Activated naive CD4-positive, alpha-beta T cell treated with anti-CD3 and anti-CD28 coated beads, Interleukin-2, amount 10 ng/mL, durations not matched to agents 7 days and 5 days (primary cell): Measurements from ENCODE around the gene TPCN2.

ENCODE experiments used
- CTCF ChIA-PET: fragments of 350-600 bp; sonication (Branson Sonifier 250); formaldehyde crosslinking; loops from one replicate; lab custom pipeline; 2021; ENCODE audit warnings: antibody characterized with exemption; lab: Charles Lee
- DNase-seq: peaks from one replicate; pipeline ENCODE4 v3.0.0-alpha.2; 2020
- H3K27ac Mint-ChIP-seq: one replicate; pipeline ENCODE4 v1.8.0; 2021; ENCODE audit warnings: mild to moderate bottlenecking, moderate library complexity, mixed read lengths
- H3K27me3 Mint-ChIP-seq: one replicate; pipeline ENCODE4 v1.8.0; 2021; ENCODE audit warnings: mild to moderate bottlenecking, mixed read lengths
- H3K36me3 Mint-ChIP-seq: one replicate; pipeline ENCODE4 v1.8.0; 2021; ENCODE audit warnings: mixed read lengths
- H3K4me1 Mint-ChIP-seq: one replicate; pipeline ENCODE4 v1.8.0; 2021; ENCODE audit warnings: mixed read lengths
- H3K4me3 Mint-ChIP-seq: one replicate; pipeline ENCODE4 v1.8.0; 2021; ENCODE audit warnings: mild to moderate bottlenecking, moderate library complexity, mixed read lengths
- H3K9me3 Mint-ChIP-seq: one replicate; pipeline ENCODE4 v1.8.0; 2021; ENCODE audit warnings: mixed read lengths

The TPCN2 gene

GRCh38 chr11:69113646-69114340 lies 65.1 kb downstream of the TPCN2 start:
- Mint-ChIP-seq H3K4me3 (no peak overlapping the region), H3K9me3 (peaks cover 9% of the 10 kb centered on the region), H3K36me3 (no peaks in the 10 kb centered on the region), H3K27ac (no peak overlapping the region), H3K4me1 (no peaks in the 10 kb centered on the region), H3K27me3 (peaks cover under 1% of the 10 kb centered on the region)
- CTCF ChIA-PET = no interaction called here
- no peak for DNase-seq

- Mint-ChIP-seq H3K4me1 (peaks cover 2% of the 10 kb centered on the region), H3K36me3 (no peaks in the 10 kb centered on the region), H3K4me3 (no peak overlapping the region), H3K27me3 (no peaks in the 10 kb centered on the region), H3K9me3 (peaks cover 13% of the 10 kb centered on the region), H3K27ac (no peak overlapping the region)
- DNase-seq = no peak
- CTCF ChIA-PET = no interaction called here
Observed at GRCh38 chr11:69114362-69114761, 65.6 kb downstream of the TPCN2 start.

- Mint-ChIP-seq H3K4me1 (peaks cover 4% of the 10 kb centered on the region), H3K27ac (no peak overlapping the region), H3K36me3 (no peaks in the 10 kb centered on the region), H3K27me3 (no peaks in the 10 kb centered on the region), H3K9me3 (peaks cover 12% of the 10 kb centered on the region), H3K4me3 (no peak overlapping the region)
- CTCF ChIA-PET = no interaction called here
- DNase-seq = no peak
Observed at GRCh38 chr11:69114811-69115523, 66.2 kb downstream of the TPCN2 start.

- Mint-ChIP-seq H3K9me3 (peaks cover 6% of the 10 kb centered on the region), H3K4me1 (peaks cover 10% of the 10 kb centered on the region), H3K36me3 (no peaks in the 10 kb centered on the region), H3K27me3 (no peaks in the 10 kb centered on the region), H3K27ac (no peak overlapping the region), H3K4me3 (no peak overlapping the region)
- CTCF ChIA-PET = no interaction called here
- no peak for DNase-seq
Observed at GRCh38 chr11:69115586-69116560, 67.1 kb downstream of the TPCN2 start.

- no peaks in the 10 kb centered on the region for H3K27me3 Mint-ChIP-seq
- H3K27ac Mint-ChIP-seq = no peak overlapping the region
- H3K36me3 Mint-ChIP-seq = no peaks in the 10 kb centered on the region
- peaks cover 18% of the 10 kb centered on the region for H3K4me1 Mint-ChIP-seq
- DNase-seq = no peak
- H3K9me3 Mint-ChIP-seq = peaks cover 6% of the 10 kb centered on the region
- CTCF ChIA-PET = no interaction called here
- H3K4me3 Mint-ChIP-seq = no peak overlapping the region
Observed at GRCh38 chr11:69116671-69117070, 67.9 kb downstream of the TPCN2 start.

GRCh38 chr11:69119190-69119589 lies 70.5 kb downstream of the TPCN2 start:
- CTCF ChIA-PET = no interaction called here
- Mint-ChIP-seq H3K27ac (no peak overlapping the region), H3K9me3 (peaks cover 6% of the 10 kb centered on the region), H3K4me3 (no peak overlapping the region), H3K36me3 (no peaks in the 10 kb centered on the region), H3K27me3 (no peaks in the 10 kb centered on the region), H3K4me1 (peaks cover 43% of the 10 kb centered on the region)
- no peak for DNase-seq

GRCh38 chr11:69120096-69120875 lies 71.6 kb downstream of the TPCN2 start:
- peaks cover 50% of the 10 kb centered on the region for H3K4me1 Mint-ChIP-seq
- DNase-seq = no peak
- peak overlapping the region; percentile 46 for H3K27ac Mint-ChIP-seq
- no peaks in the 10 kb centered on the region for H3K27me3 Mint-ChIP-seq
- H3K4me3 Mint-ChIP-seq = no peak overlapping the region
- peaks cover 1% of the 10 kb centered on the region for H3K36me3 Mint-ChIP-seq
- CTCF ChIA-PET = no interaction called here
- H3K9me3 Mint-ChIP-seq = peaks cover 6% of the 10 kb centered on the region

GRCh38 chr11:69121021-69121420 lies 72.3 kb downstream of the TPCN2 start:
- DNase-seq = no peak
- Mint-ChIP-seq H3K27me3 (no peaks in the 10 kb centered on the region), H3K9me3 (peaks cover 6% of the 10 kb centered on the region), H3K36me3 (peaks cover 1% of the 10 kb centered on the region), H3K27ac (peak overlapping the region; percentile 46), H3K4me3 (peak overlapping the region; percentile 43), H3K4me1 (peaks cover 50% of the 10 kb centered on the region)
- CTCF ChIA-PET = no interaction called here

GRCh38 chr11:69121621-69122325 lies 73.0 kb downstream of the TPCN2 start:
- H3K4me3 Mint-ChIP-seq = peak overlapping the region; percentile 43
- peak overlapping the region; percentile 81 for H3K27ac Mint-ChIP-seq
- no peak for DNase-seq
- peaks cover 50% of the 10 kb centered on the region for H3K4me1 Mint-ChIP-seq
- peaks cover 1% of the 10 kb centered on the region for H3K36me3 Mint-ChIP-seq
- H3K27me3 Mint-ChIP-seq = no peaks in the 10 kb centered on the region
- CTCF ChIA-PET = no interaction called here
- peaks cover 6% of the 10 kb centered on the region for H3K9me3 Mint-ChIP-seq

GRCh38 chr11:69122326-69122629 lies 73.5 kb downstream of the TPCN2 start:
- peaks cover 1% of the 10 kb centered on the region for H3K36me3 Mint-ChIP-seq
- H3K27ac Mint-ChIP-seq = peak overlapping the region; percentile 92
- H3K9me3 Mint-ChIP-seq = peaks cover 6% of the 10 kb centered on the region
- peak overlapping the region; percentile 44 for H3K4me3 Mint-ChIP-seq
- H3K4me1 Mint-ChIP-seq = peaks cover 50% of the 10 kb centered on the region
- CTCF ChIA-PET = no interaction called here
- DNase-seq = no peak
- H3K27me3 Mint-ChIP-seq = no peaks in the 10 kb centered on the region

GRCh38 chr11:69122630-69123431 lies 74.1 kb downstream of the TPCN2 start:
- Mint-ChIP-seq H3K36me3 (peaks cover 1% of the 10 kb centered on the region), H3K27ac (peak overlapping the region; percentile 92), H3K4me1 (peaks cover 50% of the 10 kb centered on the region), H3K27me3 (no peaks in the 10 kb centered on the region), H3K4me3 (peak overlapping the region; percentile 68), H3K9me3 (peaks cover 8% of the 10 kb centered on the region)
- DNase-seq = peak; percentile 78
- CTCF ChIA-PET = interaction anchor here (0.6 kb wide), 1 partner anchor 43 kb away, joined by 3 read pairs; no protein-coding TSS in a partner anchor

GRCh38 chr11:69123593-69124545 lies 75.1 kb downstream of the TPCN2 start:
- DNase-seq = no peak
- no peaks in the 10 kb centered on the region for H3K27me3 Mint-ChIP-seq
- H3K4me1 Mint-ChIP-seq = peaks cover 50% of the 10 kb centered on the region
- H3K4me3 Mint-ChIP-seq = peak overlapping the region; percentile 68
- peaks cover 14% of the 10 kb centered on the region for H3K9me3 Mint-ChIP-seq
- H3K27ac Mint-ChIP-seq = peak overlapping the region; percentile 92
- H3K36me3 Mint-ChIP-seq = peaks cover 1% of the 10 kb centered on the region
- CTCF ChIA-PET = interaction anchor here (0.6 kb wide), 1 partner anchor 42 kb away, joined by 3 read pairs; no protein-coding TSS in a partner anchor
